Neural crest cell (in vitro differentiated cells): ENCODE results near the gene GMDS. TPM values are rescaled to one million over a fixed set of nuclear protein-coding genes. Genes with fewer than 3 reads are reported as not detected.

ENCODE experiments used
- DNase-seq: peaks from one replicate; pipeline ENCODE4 v3.0.0; 2021; ENCODE audit warnings: low read depth, mixed read lengths, low spot score
- H3K27ac Mint-ChIP-seq: one replicate; pipeline ENCODE4 v1.8.0; 2021; ENCODE audit warnings: mild to moderate bottlenecking, mixed read lengths; ENCODE audit not compliant: unreplicated experiment
- H3K27me3 Mint-ChIP-seq: 2 replicates; pipeline ENCODE4 v1.8.0; 2021; ENCODE audit warnings: low read depth, mild to moderate bottlenecking, mixed read lengths
- H3K36me3 Mint-ChIP-seq: 2 replicates; pipeline ENCODE4 v1.8.0; 2021; ENCODE audit warnings: low read depth, mild to moderate bottlenecking, mixed read lengths
- H3K4me1 Mint-ChIP-seq: 2 replicates; pipeline ENCODE4 v1.8.0; 2021; ENCODE audit warnings: mixed read lengths
- H3K4me3 Mint-ChIP-seq: one replicate; pipeline ENCODE4 v1.8.0; 2021; ENCODE audit warnings: mild to moderate bottlenecking, mixed read lengths
- H3K9me3 Mint-ChIP-seq: 2 replicates; pipeline ENCODE4 v1.8.0; 2021; ENCODE audit warnings: mixed read lengths
- total RNA-seq: library from RNA; stranded (reverse); gene quantifications from 2 replicates; pipeline ENCODE4 v1.2.1, GENCODE V29; 2021
- TF ChIP-seq, protein P1 (sequence below): fragments of 200-600 bp; sonication (generic); conservative IDR thresholded peaks from 2 replicates; pipeline ENCODE4 v1.5.0; 2021; ENCODE audit warnings: antibody characterized with exemption, mild to moderate bottlenecking

Gene GMDS
- total RNA-seq, 1 donor from 2014 or later: 16.1 TPM

DNA sequence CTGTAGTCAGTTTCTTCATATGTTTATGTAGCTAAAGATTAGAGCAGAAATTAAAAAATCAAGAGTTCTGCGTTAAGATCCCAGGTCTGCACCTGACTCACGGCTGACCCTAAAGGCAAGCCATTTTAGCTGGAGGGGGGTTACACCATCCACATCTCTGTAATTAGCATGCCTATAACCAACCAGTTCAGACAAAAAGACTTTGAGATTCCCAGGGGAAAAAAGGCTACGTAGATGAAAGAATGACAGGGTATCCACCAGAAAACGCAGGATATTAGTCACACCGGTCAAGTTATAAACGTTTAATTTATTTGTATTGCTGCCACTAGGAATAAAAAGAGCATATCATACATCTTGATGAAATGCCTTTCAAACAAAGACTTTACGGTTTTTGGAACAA lies 336.6 kb downstream of the GMDS start:
- Mint-ChIP-seq H3K4me3 (no peak overlapping the region), H3K9me3 (no peaks in the 10 kb centered on the region), H3K36me3 (no peaks in the 10 kb centered on the region), H3K4me1 (peaks cover 17% of the 10 kb centered on the region), H3K27ac (no peak overlapping the region), H3K27me3 (no peaks in the 10 kb centered on the region)
- TF ChIP-seq, protein P1, sequence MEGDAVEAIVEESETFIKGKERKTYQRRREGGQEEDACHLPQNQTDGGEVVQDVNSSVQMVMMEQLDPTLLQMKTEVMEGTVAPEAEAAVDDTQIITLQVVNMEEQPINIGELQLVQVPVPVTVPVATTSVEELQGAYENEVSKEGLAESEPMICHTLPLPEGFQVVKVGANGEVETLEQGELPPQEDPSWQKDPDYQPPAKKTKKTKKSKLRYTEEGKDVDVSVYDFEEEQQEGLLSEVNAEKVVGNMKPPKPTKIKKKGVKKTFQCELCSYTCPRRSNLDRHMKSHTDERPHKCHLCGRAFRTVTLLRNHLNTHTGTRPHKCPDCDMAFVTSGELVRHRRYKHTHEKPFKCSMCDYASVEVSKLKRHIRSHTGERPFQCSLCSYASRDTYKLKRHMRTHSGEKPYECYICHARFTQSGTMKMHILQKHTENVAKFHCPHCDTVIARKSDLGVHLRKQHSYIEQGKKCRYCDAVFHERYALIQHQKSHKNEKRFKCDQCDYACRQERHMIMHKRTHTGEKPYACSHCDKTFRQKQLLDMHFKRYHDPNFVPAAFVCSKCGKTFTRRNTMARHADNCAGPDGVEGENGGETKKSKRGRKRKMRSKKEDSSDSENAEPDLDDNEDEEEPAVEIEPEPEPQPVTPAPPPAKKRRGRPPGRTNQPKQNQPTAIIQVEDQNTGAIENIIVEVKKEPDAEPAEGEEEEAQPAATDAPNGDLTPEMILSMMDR: no peak
- DNase-seq: no peak

DNA sequence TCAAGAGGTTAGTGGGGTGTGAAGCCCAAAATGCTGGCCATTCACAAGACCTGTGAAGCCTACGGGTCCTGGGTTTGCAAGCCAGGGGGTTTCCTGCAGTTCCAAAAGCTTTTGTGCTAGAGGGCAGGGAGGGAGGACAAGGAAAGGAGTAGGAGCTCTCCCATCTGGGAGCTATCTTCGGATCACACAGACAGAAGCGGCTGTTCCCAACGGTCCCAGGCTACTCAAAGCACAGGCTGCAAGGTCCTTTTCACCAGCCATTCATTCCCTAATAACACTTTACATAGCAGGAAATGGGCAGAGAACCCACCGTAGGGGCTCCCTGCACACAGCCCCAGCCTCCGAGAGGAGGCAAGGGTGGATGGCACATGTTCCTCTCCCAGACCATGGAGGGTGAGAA lies 338.8 kb downstream of the GMDS start:
- Mint-ChIP-seq H3K27ac (no peak overlapping the region), H3K36me3 (no peaks in the 10 kb centered on the region), H3K4me1 (peaks cover 27% of the 10 kb centered on the region), H3K27me3 (no peaks in the 10 kb centered on the region), H3K9me3 (no peaks in the 10 kb centered on the region), H3K4me3 (no peak overlapping the region)
- DNase-seq: no peak
- TF ChIP-seq, protein P1: no peak

- Mint-ChIP-seq H3K4me1 (peaks cover 30% of the 10 kb centered on the region), H3K4me3 (no peak overlapping the region), H3K9me3 (no peaks in the 10 kb centered on the region), H3K36me3 (no peaks in the 10 kb centered on the region), H3K27me3 (no peaks in the 10 kb centered on the region), H3K27ac (no peak overlapping the region)
- DNase-seq: no peak
- TF ChIP-seq, protein P1: no peak
Measured at GRCh38 chr6:1906014-1906413, 339.4 kb downstream of the GMDS start.

GRCh38 chr6:1904898-1905297 lies 340.5 kb downstream of the GMDS start:
- Mint-ChIP-seq H3K9me3 (no peaks in the 10 kb centered on the region), H3K4me1 (peaks cover 30% of the 10 kb centered on the region), H3K36me3 (no peaks in the 10 kb centered on the region), H3K27ac (no peak overlapping the region), H3K27me3 (no peaks in the 10 kb centered on the region), H3K4me3 (no peak overlapping the region)
- TF ChIP-seq, protein P1: no peak
- no peak for DNase-seq

DNA sequence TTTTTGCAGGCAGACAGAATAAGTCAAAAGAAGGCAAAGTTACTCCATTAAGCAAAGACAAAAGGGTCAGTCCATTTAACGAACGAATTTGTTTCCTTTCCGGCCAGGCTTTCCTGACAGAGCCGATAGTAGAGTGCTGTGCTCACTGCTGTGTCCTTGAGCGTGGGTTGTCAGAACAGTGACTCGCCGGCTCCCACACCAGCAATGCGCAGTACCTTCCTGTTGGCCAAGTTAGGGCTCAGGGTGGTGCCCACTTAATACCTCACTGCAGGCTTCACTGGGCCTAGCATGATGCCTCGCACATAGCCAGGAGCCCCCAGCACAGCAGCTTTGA lies 341.0 kb downstream of the GMDS start:
- TF ChIP-seq, protein P1: no peak

More for the DNA sequence above, 341.0 kb downstream of the GMDS start:
- no peaks in the 10 kb centered on the region for H3K9me3 Mint-ChIP-seq
- H3K27ac Mint-ChIP-seq: peak overlapping the region; percentile 94
- H3K36me3 Mint-ChIP-seq: no peaks in the 10 kb centered on the region
- peaks cover 30% of the 10 kb centered on the region for H3K4me1 Mint-ChIP-seq
- H3K27me3 Mint-ChIP-seq: no peaks in the 10 kb centered on the region
- H3K4me3 Mint-ChIP-seq: no peak overlapping the region
- no peak for DNase-seq
